Testis (tissue), 2 donors: ENCODE results near the gene PDXDC1.
"Not testable (repeated sequence)": the region's sequence is repeated elsewhere in the genome, so short reads cannot be mapped to it uniquely, and the experiment has no call there.

Source experiments
- POLR2A ChIP-seq: fragments of 450-650 bp; IDR thresholded peaks from one replicate; pipeline ENCODE4 v1.6.1; 2017; ENCODE audit warnings: antibody characterized with exemption, mild to moderate bottlenecking, moderate library complexity
- TF ChIP-seq, protein P1 (sequence below), 3 experiments: fragments of 450-650 bp in 2 of 3; fragments of 200-600 bp in 1 of 3; sonication (generic) in 1 of 3; IDR thresholded peaks; one replicate each; pipeline ENCODE4 v1.5.1; 2016 to 2019; ENCODE audit warnings: antibody characterized with exemption in 3 of 3, mild to moderate bottlenecking in 2 of 3, moderate library complexity in 1 of 3

DNA sequence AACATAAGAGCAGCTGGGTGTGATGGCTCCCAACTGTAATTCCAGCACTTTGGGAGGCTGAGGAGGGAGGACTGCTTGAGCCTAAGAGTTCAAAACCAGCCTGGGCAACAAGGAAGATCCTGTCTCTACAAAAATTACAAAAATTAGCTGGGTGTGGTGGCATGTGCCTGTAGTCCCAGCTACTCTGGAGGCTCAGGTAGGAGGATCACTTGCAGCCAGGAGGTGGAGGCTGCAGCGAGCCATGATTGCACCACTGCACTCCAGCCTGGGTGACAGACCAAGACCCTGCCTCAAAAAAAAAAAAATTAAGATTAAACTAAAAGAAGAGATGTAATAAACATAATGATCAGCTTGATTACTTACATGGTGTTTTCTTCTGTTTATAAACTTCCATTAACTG lies 75.6 kb downstream of the PDXDC1 start:
- TF ChIP-seq, protein P1, sequence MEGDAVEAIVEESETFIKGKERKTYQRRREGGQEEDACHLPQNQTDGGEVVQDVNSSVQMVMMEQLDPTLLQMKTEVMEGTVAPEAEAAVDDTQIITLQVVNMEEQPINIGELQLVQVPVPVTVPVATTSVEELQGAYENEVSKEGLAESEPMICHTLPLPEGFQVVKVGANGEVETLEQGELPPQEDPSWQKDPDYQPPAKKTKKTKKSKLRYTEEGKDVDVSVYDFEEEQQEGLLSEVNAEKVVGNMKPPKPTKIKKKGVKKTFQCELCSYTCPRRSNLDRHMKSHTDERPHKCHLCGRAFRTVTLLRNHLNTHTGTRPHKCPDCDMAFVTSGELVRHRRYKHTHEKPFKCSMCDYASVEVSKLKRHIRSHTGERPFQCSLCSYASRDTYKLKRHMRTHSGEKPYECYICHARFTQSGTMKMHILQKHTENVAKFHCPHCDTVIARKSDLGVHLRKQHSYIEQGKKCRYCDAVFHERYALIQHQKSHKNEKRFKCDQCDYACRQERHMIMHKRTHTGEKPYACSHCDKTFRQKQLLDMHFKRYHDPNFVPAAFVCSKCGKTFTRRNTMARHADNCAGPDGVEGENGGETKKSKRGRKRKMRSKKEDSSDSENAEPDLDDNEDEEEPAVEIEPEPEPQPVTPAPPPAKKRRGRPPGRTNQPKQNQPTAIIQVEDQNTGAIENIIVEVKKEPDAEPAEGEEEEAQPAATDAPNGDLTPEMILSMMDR (IDR thresholded peaks at IDR 0.05) = not testable (repeated sequence)
- TF ChIP-seq POLR2A = not testable (repeated sequence)
